Measurements from ENCODE around the gene THOC1.

DNA sequence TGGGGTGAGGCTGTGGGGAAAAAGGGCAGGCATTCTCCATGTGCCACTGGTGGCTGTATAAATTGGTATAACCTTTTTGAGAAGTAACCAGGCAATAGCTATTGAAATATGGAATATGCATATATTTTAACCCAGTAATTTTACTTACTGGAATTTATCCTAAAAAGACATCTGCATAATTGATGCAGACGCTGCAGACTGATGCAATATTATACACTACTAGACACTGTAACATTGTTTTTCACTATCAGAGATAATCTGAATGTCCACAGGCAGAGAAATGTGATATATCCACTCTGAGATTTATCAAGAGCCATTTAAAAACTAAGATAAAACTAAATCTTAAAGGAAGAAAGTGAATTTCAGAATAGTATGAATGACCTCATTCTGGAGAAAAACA is 14.7 kb downstream of the THOC1 start:
- TF ChIP-seq POLR2A (IDR thresholded peaks at IDR 0.05) (no peak), CTCF (IDR thresholded peaks at IDR 0.05) (no peak)
